NCI-H774 (cell line): ENCODE data around the gene HEMGN.
A peak's percentile ranks its signal among the peaks of the same experiment; 100 is the strongest.

Source experiments
- DNase-seq: peaks from one replicate; lab custom pipeline; 2025; lab: John Stamatoyannopoulos, UW

Gene HEMGN

DNA sequence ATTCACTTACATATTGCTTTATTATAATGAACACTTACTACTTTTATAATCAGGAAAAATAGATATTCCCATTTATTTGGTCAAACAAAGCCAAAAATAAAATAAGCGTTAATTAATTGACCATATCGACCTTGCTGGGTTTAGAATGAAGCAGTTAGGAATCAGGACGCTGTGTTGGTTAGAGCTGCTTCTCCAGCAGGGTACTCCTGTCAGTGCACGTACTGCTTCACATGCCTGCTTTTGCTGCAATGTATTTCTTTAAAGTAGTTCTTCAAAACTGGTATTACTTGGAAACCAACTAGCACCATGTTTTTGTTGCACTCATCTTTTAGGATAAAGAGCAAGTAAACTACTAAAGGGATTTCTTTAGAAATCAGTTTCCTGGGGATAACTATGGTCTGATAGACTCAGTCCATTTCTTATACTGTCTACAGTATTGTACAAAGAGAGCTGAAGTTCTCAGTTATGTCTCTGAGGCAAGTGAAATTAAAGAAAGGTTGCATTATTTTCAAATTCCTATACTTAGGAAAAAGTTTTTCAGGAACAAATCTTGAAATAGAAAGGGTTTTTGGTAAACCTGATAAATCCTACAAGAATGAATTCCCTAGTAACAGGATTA, 8.9 kb downstream of the HEMGN start:
- no peak for DNase-seq

GRCh38 chr9:97925497-97926334, 12.3 kb downstream of the HEMGN start:
- DNase-seq: no peak

DNA sequence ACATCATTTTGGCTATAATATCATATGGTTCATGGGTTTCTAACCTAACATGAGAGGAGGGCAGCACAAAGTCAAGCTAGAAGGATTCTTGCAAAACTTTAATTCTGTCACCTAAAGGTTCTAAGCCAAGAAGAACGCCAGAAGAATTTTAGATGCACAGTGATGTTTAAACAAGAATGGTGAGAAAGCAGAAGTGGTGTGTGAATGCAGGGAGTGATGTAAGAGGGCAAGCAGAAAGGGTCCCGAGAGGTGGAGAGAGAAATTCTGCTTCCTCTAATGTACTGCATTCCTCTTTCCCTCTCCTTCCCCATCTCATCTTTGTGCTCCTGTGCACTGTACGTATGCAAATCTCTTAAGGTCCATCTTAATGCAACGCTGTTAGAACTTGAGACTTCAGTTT, 13.6 kb downstream of the HEMGN start:
- DNase-seq: no peak

GRCh38 chr9:97923529-97924108, 14.4 kb downstream of the HEMGN start:
- peak; percentile 72 for DNase-seq

GRCh38 chr9:97921959-97922724, 15.8 kb downstream of the HEMGN start, which contains the start of gene TRMO:
Gene TRMO, minus strand, starts transcription at chr9:97922500. Its CDS starts 7 bp downstream, at chr9:97922493.
- peak; percentile 95 for DNase-seq

GRCh38 chr9:97919217-97919813, 18.7 kb downstream of the HEMGN start:
- DNase-seq: no peak

- no peak for DNase-seq
Measured at GRCh38 chr9:97918611-97919010, 19.4 kb downstream of the HEMGN start.

GRCh38 chr9:97911970-97912369, 26.0 kb downstream of the HEMGN start:
- no peak for DNase-seq

GRCh38 chr9:97911528-97911927, 26.4 kb downstream of the HEMGN start:
- DNase-seq: no peak

DNA sequence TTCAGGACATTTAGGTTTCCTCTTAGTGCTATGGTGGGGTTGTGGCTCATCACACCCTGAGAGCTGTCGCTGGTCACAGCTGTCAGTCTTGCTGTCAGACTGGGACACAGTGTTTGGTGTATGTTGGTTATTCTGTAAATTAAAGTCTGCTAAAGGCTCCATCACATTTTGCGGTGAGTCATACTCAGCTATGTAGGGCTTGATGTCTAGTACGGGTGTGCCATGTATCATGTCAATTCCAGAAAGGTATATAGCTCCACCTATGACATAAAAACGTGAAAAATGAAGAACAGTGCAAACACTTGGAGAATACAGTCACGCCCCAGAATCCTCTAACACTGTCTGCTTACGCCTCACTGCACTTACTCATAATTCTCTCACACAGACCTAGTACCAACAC, 27.6 kb downstream of the HEMGN start:
- DNase-seq: no peak

DNA sequence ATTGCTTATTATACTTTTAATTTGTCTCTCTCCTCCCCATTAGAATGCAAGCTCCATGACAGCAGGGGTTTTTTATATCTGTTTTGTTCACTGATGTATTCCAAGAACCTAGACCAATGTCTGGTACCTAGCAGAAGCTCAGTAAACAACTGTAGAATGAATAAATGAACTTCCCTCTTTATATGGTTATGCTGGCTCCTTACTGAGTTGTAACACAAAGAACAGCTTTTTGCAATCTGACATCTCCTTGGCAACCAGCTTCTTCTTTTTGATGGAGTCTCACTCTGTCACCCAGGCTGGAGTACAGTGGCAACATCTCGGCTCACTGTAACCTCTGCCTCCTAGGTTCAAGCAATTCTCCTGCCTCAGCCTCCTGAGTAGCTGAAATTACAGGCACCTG, 29.3 kb downstream of the HEMGN start:
- no peak for DNase-seq

- DNase-seq: no peak
Measured at GRCh38 chr9:97907632-97908031, 30.3 kb downstream of the HEMGN start.

DNA sequence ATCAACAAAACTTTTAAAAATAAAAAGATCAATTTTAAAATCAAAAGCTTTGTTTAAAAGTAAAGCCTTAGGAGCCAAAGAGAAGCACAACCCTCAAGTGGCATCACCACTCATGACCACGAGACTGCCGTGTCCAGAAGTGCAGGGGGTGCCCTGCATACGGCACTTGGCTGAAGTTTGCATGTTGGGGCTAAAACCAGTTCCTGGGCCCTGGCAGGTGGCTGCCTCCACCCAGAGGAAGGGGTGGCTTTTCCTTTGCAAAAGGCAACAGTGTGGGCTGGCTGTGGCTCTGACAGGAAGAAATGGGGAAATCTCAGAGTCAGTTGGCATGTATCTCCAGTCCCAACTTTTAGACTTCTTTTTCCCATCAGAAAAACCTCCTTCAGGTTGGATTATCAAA, 30.9 kb downstream of the HEMGN start:
- DNase-seq: no peak

DNA sequence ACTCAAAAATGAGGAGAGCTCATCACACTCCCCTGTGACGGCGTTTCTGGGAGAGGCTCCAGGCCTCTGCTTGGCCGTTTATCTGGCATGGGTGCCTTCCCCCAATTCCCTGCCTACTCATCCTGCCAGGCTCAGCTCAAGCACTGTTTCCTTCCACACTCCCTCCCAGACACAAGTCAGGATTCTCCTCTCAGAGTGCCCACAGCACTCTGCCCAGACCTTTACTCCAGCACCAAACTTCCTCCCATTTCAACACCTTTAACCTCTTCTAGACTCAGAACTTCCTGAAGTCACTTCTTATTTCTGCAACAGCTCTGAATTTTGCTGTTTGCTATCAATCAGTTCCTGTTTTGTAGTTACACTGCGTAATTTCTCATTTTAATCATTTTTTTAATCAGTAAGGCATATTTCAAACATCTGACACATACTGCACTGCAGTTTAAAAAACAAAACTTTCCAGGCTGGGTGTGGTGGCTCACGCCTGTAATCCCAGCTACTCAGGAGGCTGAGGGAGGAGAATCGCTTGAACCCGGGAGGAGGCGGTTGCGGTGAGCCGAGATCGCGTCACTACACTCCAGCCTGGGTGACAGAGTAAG, 31.6 kb downstream of the HEMGN start:
- no peak for DNase-seq

- DNase-seq: no peak
Measured at GRCh38 chr9:97905228-97905627, 32.7 kb downstream of the HEMGN start.

DNA sequence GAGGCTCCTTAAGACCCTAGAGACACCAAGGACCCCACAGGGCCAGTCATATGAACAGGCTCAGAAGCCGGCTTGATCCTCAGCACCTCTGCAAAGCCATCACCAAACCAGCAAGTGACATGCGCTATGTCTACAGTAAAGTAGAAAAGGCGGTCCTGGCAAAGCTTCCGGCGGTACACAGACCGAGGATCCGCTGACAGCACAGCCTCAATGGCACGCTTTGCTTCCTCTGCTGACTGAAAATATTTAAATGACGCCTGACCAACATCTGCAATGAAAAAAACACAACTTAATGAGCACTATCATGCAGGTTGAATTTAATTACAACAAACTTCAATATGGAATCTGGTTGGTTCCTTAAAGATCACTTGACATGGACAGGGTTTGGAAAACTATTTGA, 33.2 kb downstream of the HEMGN start:
- no peak for DNase-seq

DNA sequence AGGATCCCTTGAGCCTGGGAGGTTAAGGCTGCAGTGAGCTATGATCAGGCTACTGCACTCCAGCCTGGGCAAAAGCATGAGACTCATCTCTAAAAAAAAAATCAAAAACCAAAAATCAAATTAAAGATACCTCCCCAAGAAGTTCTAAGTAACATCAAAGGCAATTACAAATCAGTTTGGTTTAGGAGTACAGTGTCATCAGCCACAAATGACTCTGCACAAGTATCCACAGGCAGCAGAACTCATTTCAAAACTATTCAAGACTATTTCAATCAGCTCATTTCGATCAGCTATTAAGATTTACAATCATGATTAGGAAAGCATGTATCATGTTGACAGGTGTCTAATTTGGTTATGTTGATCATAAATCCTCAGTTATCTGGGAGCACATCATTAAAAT, 34.8 kb downstream of the HEMGN start:
- DNase-seq: no peak

DNA sequence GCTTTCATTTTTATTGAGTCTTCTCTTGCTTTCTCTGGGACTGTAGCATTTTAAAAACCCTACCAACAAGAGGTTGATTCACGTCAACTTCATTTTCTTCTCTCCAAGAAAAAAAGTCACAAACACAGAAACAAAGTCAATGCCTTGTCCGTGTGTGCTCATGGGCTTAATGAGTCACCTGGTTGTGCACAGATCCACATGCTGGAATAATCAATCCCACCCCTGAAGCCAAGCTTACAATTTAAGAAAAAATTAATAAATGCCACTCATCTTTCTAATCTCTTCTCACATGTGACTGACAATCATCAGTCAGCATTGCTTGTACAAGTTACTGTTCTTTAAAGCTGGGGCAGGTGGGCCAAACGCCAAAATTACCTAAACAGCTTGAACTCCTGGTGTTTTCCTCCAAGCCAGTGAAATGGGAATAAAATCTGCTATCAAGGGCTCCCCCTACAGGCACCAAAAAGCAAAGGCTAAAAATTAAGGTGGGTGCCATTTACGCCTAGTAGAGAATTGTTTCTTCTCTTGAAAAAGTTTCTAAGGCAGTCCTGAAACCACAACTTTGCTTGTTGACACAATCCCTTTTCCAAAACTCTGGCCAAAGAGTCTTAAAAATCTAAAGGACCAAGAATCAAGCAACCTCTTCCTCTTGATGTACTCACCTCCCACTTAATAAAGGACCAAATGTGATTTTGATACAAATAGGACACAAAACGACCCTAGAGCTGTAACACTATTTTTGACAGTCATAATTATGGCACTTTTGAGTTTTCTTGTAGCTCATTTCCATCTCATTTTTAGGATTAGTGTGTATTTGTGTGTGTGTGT, 37.0 kb downstream of the HEMGN start:
- DNase-seq: no peak

DNA sequence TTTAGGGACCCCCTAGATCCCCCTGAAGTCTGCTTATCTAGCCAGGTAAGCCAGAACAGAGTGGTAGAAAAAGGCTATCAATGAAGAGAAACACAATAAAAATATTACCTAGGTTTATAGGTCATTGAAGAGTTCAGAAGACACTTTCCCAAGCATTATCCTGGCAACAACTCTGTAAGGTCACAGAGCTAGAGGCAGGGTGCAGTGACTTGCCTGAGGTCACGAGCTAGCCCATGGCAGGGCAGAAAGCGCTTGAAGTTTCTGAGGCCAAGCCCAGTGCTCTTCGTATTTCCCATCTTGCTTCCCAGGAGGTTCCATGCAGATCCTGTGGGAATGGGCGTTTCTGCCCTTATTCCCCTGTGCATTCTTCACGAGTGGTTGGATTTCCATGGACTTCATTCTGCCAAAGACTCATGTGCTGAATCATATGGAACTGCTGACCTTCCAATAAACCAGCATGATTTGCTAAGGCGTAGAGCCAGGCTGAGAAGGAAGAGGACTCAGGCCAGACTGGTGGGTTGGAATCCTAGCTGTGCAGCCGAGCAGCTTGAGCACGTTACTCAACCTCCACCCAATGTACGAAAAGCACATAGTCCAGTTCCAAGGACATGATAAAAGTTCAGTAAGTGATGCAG, 37.8 kb downstream of the HEMGN start:
- DNase-seq: no peak

DNA sequence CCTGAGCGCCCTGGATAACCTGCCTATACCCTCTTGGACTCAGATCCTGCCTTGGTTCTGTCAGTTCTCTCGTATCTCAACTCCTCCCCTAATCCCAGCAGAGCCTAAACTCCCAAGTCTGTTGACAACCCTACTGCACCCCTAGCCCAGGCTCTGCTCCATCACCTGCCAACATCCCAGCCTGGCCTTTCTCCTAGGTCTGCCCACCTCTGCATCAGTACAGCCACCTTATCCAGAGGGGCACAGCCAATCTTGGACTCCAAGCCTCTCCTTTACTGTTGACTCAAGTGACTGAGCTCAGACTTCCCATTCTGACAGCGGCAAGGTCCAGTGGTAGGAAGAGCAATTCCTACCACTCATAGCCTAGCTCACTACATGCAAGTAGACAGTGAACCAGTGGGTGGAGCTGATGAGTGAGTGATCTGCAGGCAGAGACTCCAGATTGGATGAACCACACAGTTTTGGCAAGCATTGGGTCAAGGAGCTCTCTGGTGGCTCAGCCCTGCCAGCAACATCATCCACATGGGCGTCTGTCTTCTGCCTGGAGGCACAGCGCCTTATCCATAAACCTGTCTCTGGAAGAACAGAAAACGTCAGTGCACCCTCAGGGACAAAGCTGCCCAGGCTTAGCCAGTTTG, 42.2 kb downstream of the HEMGN start:
- no peak for DNase-seq
